ENCODE measurements around the gene CCL27. TPM values are rescaled to one million over a fixed set of nuclear protein-coding genes. Genes with fewer than 3 reads are reported as not detected.

The CCL27 gene
- not detected for polyA plus RNA-seq

GRCh38 chr9:34662526-34663302 is at the start of gene CCL27:
Gene CCL27 (minus strand): TSS chr9:34662657. CDS start chr9:34662633, 24 bp downstream.
- H3K27ac Mint-ChIP-seq, result peak within 1 kb of the TSS in 4 of 6 donors; percentile 19 to 94 (median 60)
- DNase-seq, result no peak
- no peaks in the 10 kb centered on the region for H3K9me3 Mint-ChIP-seq
- H3K4me1 Mint-ChIP-seq, result peaks cover 13 to 18% of the 10 kb centered on the region in 2 donors
- H3K27me3 Mint-ChIP-seq (ENCODE audit: low read depth in 3 of 3), result peaks cover 4 to 14% (median 7%) of the 10 kb centered on the region in 3 donors
- H3K4me3 Mint-ChIP-seq, result no peak within 1 kb of the TSS
- peaks cover 0 to 11% (median 3%) of the 10 kb centered on the region in 3 donors for H3K36me3 Mint-ChIP-seq

- H3K9me3 Mint-ChIP-seq, result no peaks in the 10 kb centered on the region
- peaks cover 5 to 12% (median 10%) of the 10 kb centered on the region in 3 donors for H3K27me3 Mint-ChIP-seq (ENCODE audit: low read depth in 3 of 3)
- no peak overlapping the region for H3K27ac Mint-ChIP-seq
- H3K4me1 Mint-ChIP-seq, result no peaks in the 10 kb centered on the region
- H3K4me3 Mint-ChIP-seq, result no peak overlapping the region
- no peaks in the 10 kb centered on the region for H3K36me3 Mint-ChIP-seq
- no peak for DNase-seq
Observed at GRCh38 chr9:34712140-34712539, 49.7 kb upstream of the CCL27 start.

DNA sequence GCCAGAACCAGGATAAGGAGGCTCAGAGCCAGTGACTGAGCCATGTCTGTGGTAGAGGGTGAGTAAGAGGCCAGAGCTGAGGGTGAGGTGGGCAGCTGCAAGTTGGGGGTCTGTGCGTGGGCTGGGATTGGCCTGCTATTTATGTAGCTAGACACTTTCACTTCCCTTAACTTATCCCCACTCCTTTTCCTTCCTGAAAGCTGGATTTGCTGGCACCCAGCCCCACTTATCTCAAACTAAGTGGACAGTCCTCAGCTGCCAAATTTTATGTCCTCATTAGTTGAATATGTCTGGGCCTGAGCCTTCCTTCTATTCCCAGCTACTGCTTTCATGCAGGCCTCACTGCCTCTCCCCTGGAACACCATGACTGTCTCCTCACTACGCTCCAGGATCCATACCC is 47.6 kb upstream of the CCL27 start, which contains the start of gene CCL21:
TSS of gene CCL21 (minus strand) at position 114 of the 400 bp plus-strand sequence. CDS start at position 44, 70 bp downstream.
- Mint-ChIP-seq H3K36me3 (no peaks in the 10 kb centered on the region), H3K4me3 (no peak within 1 kb of the TSS), H3K27ac (no peak within 1 kb of the TSS), H3K27me3 (ENCODE audit: low read depth in 3 of 3) (peaks cover 5 to 14% (median 13%) of the 10 kb centered on the region in 3 donors), H3K4me1 (no peaks in the 10 kb centered on the region), H3K9me3 (no peaks in the 10 kb centered on the region)
- no peak for DNase-seq

GRCh38 chr9:34709196-34709978 is 46.9 kb upstream of the CCL27 start:
- H3K36me3 Mint-ChIP-seq, result no peaks in the 10 kb centered on the region
- no peak for DNase-seq
- H3K4me1 Mint-ChIP-seq, result no peaks in the 10 kb centered on the region
- H3K4me3 Mint-ChIP-seq, result no peak overlapping the region
- H3K27ac Mint-ChIP-seq, result no peak overlapping the region
- peaks cover 5 to 12% (median 8%) of the 10 kb centered on the region in 3 donors for H3K27me3 Mint-ChIP-seq (ENCODE audit: low read depth in 3 of 3)
- no peaks in the 10 kb centered on the region for H3K9me3 Mint-ChIP-seq

DNA sequence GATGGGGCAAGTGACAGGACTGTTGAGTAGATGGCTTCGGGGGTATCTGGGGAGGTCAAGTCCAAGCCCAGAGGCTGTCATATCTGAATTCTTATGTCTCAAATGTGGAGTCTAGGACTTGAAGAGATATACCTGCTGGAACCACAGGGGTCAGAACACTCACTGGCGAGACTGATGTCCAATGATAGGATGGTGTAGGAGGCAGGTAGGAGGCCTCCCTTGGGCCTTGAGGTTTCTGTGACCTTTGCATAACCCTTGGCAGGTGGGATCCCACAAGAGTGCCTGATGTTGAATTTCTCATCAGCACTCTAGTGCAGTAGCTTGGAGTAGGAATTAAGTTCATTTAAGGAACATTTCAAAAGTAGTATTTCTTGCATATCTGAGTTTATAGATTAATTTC is 44.7 kb upstream of the CCL27 start:
- Mint-ChIP-seq H3K36me3 (no peaks in the 10 kb centered on the region), H3K27me3 (ENCODE audit: low read depth in 3 of 3) (peaks cover 2 to 9% (median 8%) of the 10 kb centered on the region in 3 donors), H3K9me3 (no peaks in the 10 kb centered on the region), H3K4me3 (no peak overlapping the region), H3K4me1 (peaks cover under 1 to 2% of the 10 kb centered on the region in 2 donors), H3K27ac (no peak overlapping the region)
- no peak for DNase-seq

- peaks cover 8 to 18% of the 10 kb centered on the region in 2 donors for H3K4me1 Mint-ChIP-seq
- H3K9me3 Mint-ChIP-seq, result no peaks in the 10 kb centered on the region
- H3K27ac Mint-ChIP-seq, result peak overlapping the region in 1 of 6 donors; percentile 37
- peak overlapping the region; percentile 76 to 89 (median 85) for H3K4me3 Mint-ChIP-seq
- DNase-seq, result peak; percentile 58 to 65 (median 62)
- peaks cover 7 to 9% (median 7%) of the 10 kb centered on the region in 3 donors for H3K27me3 Mint-ChIP-seq (ENCODE audit: low read depth in 3 of 3)
- no peaks in the 10 kb centered on the region for H3K36me3 Mint-ChIP-seq
Observed at GRCh38 chr9:34701769-34702736, 39.6 kb upstream of the CCL27 start.

DNA sequence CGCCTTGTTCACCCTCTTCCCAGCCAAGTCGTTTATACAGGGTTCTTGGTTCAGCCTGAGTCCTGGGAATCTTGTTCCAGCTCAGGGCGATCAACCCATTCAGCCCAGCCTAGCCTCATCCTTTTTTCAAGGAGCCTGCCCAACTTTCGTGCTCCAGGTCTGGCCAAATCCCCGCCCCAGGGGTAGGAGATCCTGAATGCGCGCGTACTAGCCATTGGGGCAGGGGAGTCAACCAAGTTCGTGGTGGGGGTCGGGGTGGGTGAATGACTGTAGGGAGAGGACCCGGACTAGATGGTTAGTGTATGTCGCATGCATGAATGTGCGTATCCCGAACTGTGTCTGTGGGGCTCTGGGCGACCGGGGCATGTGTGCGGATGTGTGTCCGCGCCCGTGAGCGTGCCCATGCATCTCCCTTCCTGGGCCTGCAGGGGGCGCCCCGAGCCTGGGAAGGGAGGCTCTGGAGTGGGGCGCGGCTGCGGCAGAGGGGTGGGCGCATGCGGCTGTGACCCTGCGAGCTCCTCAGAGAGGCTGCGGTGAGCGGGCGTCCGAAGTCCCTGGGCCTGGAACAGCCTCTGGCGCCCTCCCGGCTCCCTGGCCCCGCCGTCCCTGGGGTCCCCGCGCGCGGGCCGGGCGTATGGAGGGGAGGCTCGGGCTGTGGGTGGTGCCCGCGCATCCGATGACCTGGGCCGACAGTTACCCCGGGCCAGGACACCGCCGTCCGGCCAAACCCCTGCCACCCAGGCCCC is 38.7 kb upstream of the CCL27 start:
- peaks cover 4 to 9% (median 6%) of the 10 kb centered on the region in 3 donors for H3K27me3 Mint-ChIP-seq (ENCODE audit: low read depth in 3 of 3)
- no peaks in the 10 kb centered on the region for H3K9me3 Mint-ChIP-seq
- H3K27ac Mint-ChIP-seq, result no peak overlapping the region
- H3K36me3 Mint-ChIP-seq, result no peaks in the 10 kb centered on the region
- H3K4me3 Mint-ChIP-seq, result peak overlapping the region; percentile 66 to 85 (median 76)
- DNase-seq, result peak; percentile 64 to 70 (median 68)
- peaks cover 8 to 18% of the 10 kb centered on the region in 2 donors for H3K4me1 Mint-ChIP-seq

DNA sequence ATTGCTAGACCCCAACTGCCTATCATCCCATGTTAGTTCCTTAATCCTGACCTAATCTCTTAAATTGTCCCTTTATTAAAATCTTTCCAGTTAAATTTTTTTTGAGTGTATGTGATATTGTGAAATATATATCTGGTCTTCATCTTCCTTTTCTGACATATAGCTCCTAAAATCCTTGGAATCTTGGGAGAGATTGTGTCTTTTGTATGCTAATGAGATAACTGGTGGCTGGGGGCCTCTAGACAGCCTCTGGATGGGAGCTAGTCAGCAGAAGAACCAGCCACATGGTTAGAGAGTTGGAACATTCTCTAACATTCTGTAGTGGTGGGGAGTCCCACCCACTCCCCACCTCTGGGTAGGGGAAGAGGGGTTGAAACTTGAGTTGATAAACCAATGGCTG is 32.4 kb upstream of the CCL27 start:
- no peak overlapping the region for H3K4me3 Mint-ChIP-seq
- DNase-seq, result no peak
- no peaks in the 10 kb centered on the region for H3K9me3 Mint-ChIP-seq
- peaks cover 2 to 4% (median 2%) of the 10 kb centered on the region in 3 donors for H3K27me3 Mint-ChIP-seq (ENCODE audit: low read depth in 3 of 3)
- H3K36me3 Mint-ChIP-seq, result no peaks in the 10 kb centered on the region
- no peak overlapping the region for H3K27ac Mint-ChIP-seq
- no peaks in the 10 kb centered on the region for H3K4me1 Mint-ChIP-seq

DNA sequence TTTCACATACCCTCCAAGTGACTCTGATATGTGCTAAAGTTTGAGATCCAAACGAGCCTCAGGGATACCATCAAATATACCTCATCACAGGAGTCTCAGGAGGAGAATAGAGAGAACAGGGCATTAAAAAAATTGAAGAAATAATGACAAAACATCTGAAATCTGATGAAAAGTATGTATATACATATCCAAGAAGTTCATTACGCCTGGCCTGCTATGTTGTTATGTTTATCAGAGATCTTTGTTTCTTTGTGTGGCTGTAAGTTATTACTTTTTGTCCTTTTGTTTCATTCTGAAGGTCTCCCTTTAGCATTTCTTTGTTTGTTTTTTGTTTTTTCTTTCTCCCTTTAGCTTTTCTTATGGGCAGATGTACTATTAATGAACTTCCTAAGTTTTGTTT is 31.1 kb upstream of the CCL27 start:
- no peaks in the 10 kb centered on the region for H3K36me3 Mint-ChIP-seq
- peaks cover 0 to 4% (median 2%) of the 10 kb centered on the region in 3 donors for H3K27me3 Mint-ChIP-seq (ENCODE audit: low read depth in 3 of 3)
- no peaks in the 10 kb centered on the region for H3K4me1 Mint-ChIP-seq
- no peak overlapping the region for H3K27ac Mint-ChIP-seq
- H3K4me3 Mint-ChIP-seq, result no peak overlapping the region
- DNase-seq, result no peak
- no peaks in the 10 kb centered on the region for H3K9me3 Mint-ChIP-seq

GRCh38 chr9:34691936-34692315 is 29.5 kb upstream of the CCL27 start:
- no peaks in the 10 kb centered on the region for H3K36me3 Mint-ChIP-seq
- H3K4me3 Mint-ChIP-seq, result no peak overlapping the region
- H3K9me3 Mint-ChIP-seq, result no peaks in the 10 kb centered on the region
- H3K27me3 Mint-ChIP-seq (ENCODE audit: low read depth in 3 of 3), result peaks cover 0 to 4% (median 0%) of the 10 kb centered on the region in 3 donors
- no peaks in the 10 kb centered on the region for H3K4me1 Mint-ChIP-seq
- no peak overlapping the region for H3K27ac Mint-ChIP-seq
- no peak for DNase-seq

- H3K27me3 Mint-ChIP-seq (ENCODE audit: low read depth in 3 of 3), result peaks cover 0 to 4% (median 0%) of the 10 kb centered on the region in 3 donors
- no peak for DNase-seq
- H3K4me3 Mint-ChIP-seq, result no peak within 1 kb of the TSS
- no peak within 1 kb of the TSS for H3K27ac Mint-ChIP-seq
- no peaks in the 10 kb centered on the region for H3K4me1 Mint-ChIP-seq
- no peaks in the 10 kb centered on the region for H3K9me3 Mint-ChIP-seq
- H3K36me3 Mint-ChIP-seq, result no peaks in the 10 kb centered on the region
Observed at GRCh38 chr9:34690983-34691935, 28.8 kb upstream of the CCL27 start, which contains the start of gene CCL19. Gene CCL19 (minus strand): TSS chr9:34691276. CDS start chr9:34691139, 137 bp downstream.

DNA sequence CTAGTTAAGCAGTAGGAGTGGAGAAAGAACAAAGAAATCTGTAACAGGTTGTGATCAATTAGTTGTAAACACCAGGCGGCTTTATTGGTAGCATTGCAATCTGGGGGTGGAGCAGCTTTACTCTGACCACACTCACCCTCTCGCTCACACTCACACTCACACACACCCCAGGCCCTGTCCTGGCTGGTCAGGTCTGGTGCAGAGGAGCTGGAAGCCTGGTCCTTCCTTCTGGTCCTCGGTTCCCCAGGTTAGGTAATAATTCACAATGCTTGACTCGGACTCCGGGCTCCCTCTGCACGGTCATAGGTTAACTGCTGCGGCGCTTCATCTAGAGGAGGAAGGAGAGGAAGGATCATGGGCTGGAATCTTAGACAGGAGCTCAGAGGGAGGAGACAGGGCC is 27.1 kb upstream of the CCL27 start:
- peaks cover 0 to 3% (median 0%) of the 10 kb centered on the region in 3 donors for H3K36me3 Mint-ChIP-seq
- no peak overlapping the region for H3K27ac Mint-ChIP-seq
- H3K9me3 Mint-ChIP-seq, result no peaks in the 10 kb centered on the region
- H3K4me1 Mint-ChIP-seq, result peaks cover 0 to 2% of the 10 kb centered on the region in 2 donors
- H3K4me3 Mint-ChIP-seq, result no peak overlapping the region
- no peak for DNase-seq
- H3K27me3 Mint-ChIP-seq (ENCODE audit: low read depth in 3 of 3), result peaks cover 0 to 3% (median 0%) of the 10 kb centered on the region in 3 donors
